ENCODE data around the gene ZNFX1. TPM values are rescaled to one million over a fixed set of nuclear protein-coding genes. Genes with fewer than 3 reads are reported as not detected.

ZNFX1 gene
- total and polyA plus RNA-seq, 9 of the 15 experiments (the other 6 are each of a cell fraction or from before 2014, with no cell fraction given): 3.8 to 13.8 (median 10.3) TPM

DNA sequence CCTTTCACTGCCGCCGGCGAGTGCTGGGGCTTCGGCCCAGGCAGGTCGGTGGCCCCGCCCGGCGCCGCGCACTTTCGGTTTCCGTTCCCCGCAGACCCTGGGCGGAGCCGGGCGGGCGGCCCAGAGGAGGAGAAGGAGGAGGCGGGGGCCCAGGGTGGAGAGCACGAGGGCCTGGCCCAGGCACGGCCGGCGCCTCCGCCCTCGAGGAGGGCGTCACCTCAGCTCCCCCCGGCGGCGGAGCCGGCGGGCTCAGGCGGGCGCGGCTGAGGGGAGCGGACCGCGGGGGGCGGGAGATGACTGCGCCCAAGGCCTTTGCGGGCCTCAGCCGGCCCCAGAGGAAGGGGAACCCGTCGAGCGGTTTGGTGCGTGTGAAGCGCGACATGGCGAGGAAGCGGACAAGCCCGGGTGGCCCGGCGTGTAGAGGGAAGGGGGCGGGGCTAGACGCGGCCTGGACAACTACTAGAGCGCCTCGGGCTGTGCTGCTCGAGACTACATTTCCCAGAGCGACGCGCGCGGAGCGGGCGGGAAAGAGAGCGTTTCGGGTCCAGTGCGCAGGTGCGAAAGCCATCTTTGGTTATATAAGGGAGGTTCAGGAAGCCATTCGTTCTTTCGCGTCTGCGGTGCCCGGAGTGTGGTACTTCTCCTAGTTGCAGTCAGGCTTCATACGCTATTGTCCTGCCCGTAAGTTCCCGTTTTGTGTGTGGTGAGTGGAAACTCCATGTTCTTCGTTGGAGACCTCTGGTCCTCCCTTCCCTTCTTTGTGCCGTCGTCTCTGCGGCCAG lies at the start of gene ZNFX1 (continued):
- peak in 1 of 2 experiments; percentile 74; a peak in 2 of 3 replicates for TF ChIP-seq CBX3 (IDR thresholded peaks at IDR 0.05; ENCODE audit: borderline replicate concordance in 1 of 2, low read length in 2 of 2)
- TF ChIP-seq FOXA3 (CRISPR knock-in tag; conservative IDR thresholded peaks at IDR 0.05 in 1 of 2, IDR thresholded peaks at IDR 0.05 in 1 of 2): no peak
- TF ChIP-seq ZNF445 (CRISPR knock-in tag; IDR thresholded peaks at IDR 0.05; ENCODE audit: low read depth): no peak
- no peak for TF ChIP-seq NR0B1 (IDR thresholded peaks at IDR 0.05; ENCODE audit: partially characterized antibody)
- peak; percentile 95 for TF ChIP-seq CHCHD3 (CRISPR knock-in tag; IDR thresholded peaks at IDR 0.05)
- no peak; the same call in 1 of the 2 replicates for TF ChIP-seq ILF3 (IDR thresholded peaks at IDR 0.05; ENCODE audit: borderline replicate concordance)
- TF ChIP-seq SIX5 (IDR thresholded peaks at IDR 0.05; ENCODE audit: borderline replicate concordance in 1 of 2, insufficient read depth in 1 of 2, low read depth in 1 of 2, low read length in 2 of 2): peak; percentile 76 to 82
- TF ChIP-seq HSF4 (CRISPR knock-in tag; IDR thresholded peaks at IDR 0.05; ENCODE audit: borderline replicate concordance): no peak
- TF ChIP-seq RBM17 (IDR thresholded peaks at IDR 0.05; ENCODE audit: borderline replicate concordance, low read depth, low read length): no peak
- TF ChIP-seq FOXP1 (CRISPR knock-in tag; IDR thresholded peaks at IDR 0.05): peak; percentile 57; the same call in 1 of the 2 replicates
- no peak for TF ChIP-seq PPARD (CRISPR knock-in tag; IDR thresholded peaks at IDR 0.05)
- peak; percentile 74; the same call in 1 of the 2 replicates for TF ChIP-seq IRF1 (CRISPR knock-in tag; IDR thresholded peaks at IDR 0.05; ENCODE audit: borderline replicate concordance)
- no peak for TF ChIP-seq TRIM24 (IDR thresholded peaks at IDR 0.05)
- TF ChIP-seq ELF4 (CRISPR knock-in tag; IDR thresholded peaks at IDR 0.05): peak; percentile 56; the same call in 1 of the 2 replicates
- peak; percentile 99 for TF ChIP-seq IRF2 (CRISPR knock-in tag; IDR thresholded peaks at IDR 0.05)
- no peak for TF ChIP-seq SIRT6 (IDR thresholded peaks at IDR 0.05; ENCODE audit: low read depth, low read length)
- no peak for TF ChIP-seq LCOR (CRISPR knock-in tag; IDR thresholded peaks at IDR 0.05)
- peak; percentile 98 for TF ChIP-seq GTF2B (IDR thresholded peaks at IDR 0.05; ENCODE audit: extremely low read depth, insufficient read length)
- TF ChIP-seq ZNF830 (CRISPR knock-in tag; IDR thresholded peaks at IDR 0.05): no peak
- TF ChIP-seq MTF1 (CRISPR knock-in tag; IDR thresholded peaks at IDR 0.05; ENCODE audit: borderline replicate concordance): no peak
- TF ChIP-seq HNRNPUL1 (IDR thresholded peaks at IDR 0.05; ENCODE audit: low read length): no peak; the same call in 1 of the 2 replicates
- TF ChIP-seq TAF1 (IDR thresholded peaks at IDR 0.05; ENCODE audit: control insufficient read depth, extremely low read depth, insufficient read depth, low read length, severe bottlenecking): peak; percentile 100
- TF ChIP-seq FOS (IDR thresholded peaks at IDR 0.05; ENCODE audit: extremely low read depth, insufficient read length): no peak
- TF ChIP-seq HCFC1 (IDR thresholded peaks at IDR 0.05; ENCODE audit: low read depth, low read length): peak; percentile 95
- no peak for TF ChIP-seq ZNF133 (CRISPR knock-in tag; IDR thresholded peaks at IDR 0.05)
- TF ChIP-seq CBFB (CRISPR knock-in tag; IDR thresholded peaks at IDR 0.05): peak; percentile 73; the same call in 1 of the 2 replicates
